ENCODE measurements around the gene FLNB. TPM values are rescaled to one million over a fixed set of nuclear protein-coding genes. Genes with fewer than 3 reads are reported as not detected.

FLNB gene
- total and polyA plus RNA-seq, 2 of the 8 experiments (the other 6 are each of a cell fraction or from before 2014, with no cell fraction given): 72.3 to 118 TPM

DNA sequence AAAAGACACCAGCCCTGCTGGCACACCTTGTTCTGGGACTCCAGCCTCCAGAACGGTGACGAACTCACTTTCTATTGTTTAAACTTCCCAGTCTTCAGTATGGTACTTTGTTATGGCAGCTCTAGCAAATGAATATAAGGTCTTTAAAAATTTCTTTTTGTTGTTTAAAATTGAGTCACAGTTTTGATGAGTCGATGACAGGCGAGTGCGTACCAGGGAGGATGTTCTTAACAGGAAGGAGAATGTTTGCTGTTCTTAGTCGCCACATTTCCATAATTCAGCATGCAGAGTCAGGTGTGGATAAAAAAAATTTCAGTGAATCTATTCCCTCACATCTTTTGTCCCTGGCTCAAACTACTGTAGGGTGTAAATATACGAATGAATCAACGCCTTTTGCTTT lies 190.1 kb downstream of the FLNB start:
- no peak overlapping the region for H2BK15ac ChIP-seq (ENCODE audit: low read length)
- no peaks in the 10 kb centered on the region for H3K79me2 ChIP-seq (ENCODE audit: control insufficient read depth in 1 of 2, insufficient read depth in 2 of 2, low read length in 2 of 2)
- no peak overlapping the region for H4K91ac ChIP-seq (replicated peaks; ENCODE audit: insufficient read length, low read length)

More for the DNA sequence above, 190.1 kb downstream of the FLNB start:
- no peak overlapping the region for H3K18ac ChIP-seq (ENCODE audit: extremely low read depth, low read length)
- POLR2A ChIA-PET (ENCODE audit: partially characterized antibody): no interaction called here
- no peak overlapping the region for H2BK5ac ChIP-seq (ENCODE audit: low read depth, low read length)
- no peaks in the 10 kb centered on the region for H3K9me3 ChIP-seq (ENCODE audit: insufficient read depth in 2 of 2, low read depth in 1 of 2, low read length in 1 of 2)
- no peak overlapping the region for H2AK5ac ChIP-seq (ENCODE audit: low read depth, low read length)
- H3K36me3 ChIP-seq (ENCODE audit: control insufficient read depth in 2 of 4, insufficient read depth in 4 of 4, low read length in 3 of 4): no peaks in the 10 kb centered on the region
- H3K23me2 ChIP-seq (ENCODE audit: low read depth, low read length): no peaks in the 10 kb centered on the region
- H3K4me2 ChIP-seq (ENCODE audit: insufficient read depth in 1 of 2, low read depth in 2 of 2, low read length in 2 of 2): no peak overlapping the region
- H2BK120ac ChIP-seq (replicated peaks; ENCODE audit: low read depth, low read length): no peak overlapping the region
- H2AFZ ChIP-seq (ENCODE audit: low read length): no peak overlapping the region
- FAIRE-seq (no peak), DNase-seq (ENCODE audit: low read depth in 1 of 2, low spot score in 2 of 2) (no peak)
- H3K23ac ChIP-seq (ENCODE audit: insufficient read length): no peak overlapping the region
- H2BK12ac ChIP-seq (ENCODE audit: low read depth, low read length): no peak overlapping the region
- H3K79me1 ChIP-seq (ENCODE audit: low read depth, low read length): no peaks in the 10 kb centered on the region
- H3K27ac ChIP-seq (ENCODE audit: low read depth, low read length): no peak overlapping the region
- H4K8ac ChIP-seq (ENCODE audit: extremely low read depth, insufficient read depth, low read length): no peak overlapping the region
- no peak overlapping the region for H3K56ac ChIP-seq (replicated peaks; ENCODE audit: insufficient read length, low read depth, low read length)
- WGBS, 2 experiments (ENCODE audit: extremely low coverage in 1 of 2, insufficient coverage in 1 of 2, insufficient read length in 1 of 2, insufficient replicate concordance in 2 of 2, low coverage in 1 of 2, low lambda C conversion rate in 2 of 2, missing lambda C conversion rate in 1 of 2): 88% methylated on average over 8 of the region's 8 CpGs; no CpG with 5 or more reads in 1 of the 2 experiments
- TF ChIP-seq RAD21 (IDR thresholded peaks at IDR 0.05 in 1 of 2, conservative IDR thresholded peaks at IDR 0.05 in 1 of 2; ENCODE audit: low read depth in 2 of 2, low read length in 2 of 2): no peak
- no peak for TF ChIP-seq SIRT6 (IDR thresholded peaks at IDR 0.05; ENCODE audit: low read length)
- no peak for TF ChIP-seq KDM4A (IDR thresholded peaks at IDR 0.05; ENCODE audit: low read depth, low read length, severe bottlenecking)
- TF ChIP-seq RFX5 (IDR thresholded peaks at IDR 0.05; ENCODE audit: borderline replicate concordance, low read depth, low read length): no peak
- TF ChIP-seq HDAC2 (IDR thresholded peaks at IDR 0.05; ENCODE audit: borderline replicate concordance in 1 of 2, low read depth in 2 of 2, low read length in 2 of 2): no peak
- no peaks in the 10 kb centered on the region for H4K20me1 ChIP-seq (replicated peaks in 1 of 2; ENCODE audit: control insufficient read depth in 1 of 2, insufficient read depth in 2 of 2, low read length in 2 of 2)
- CTCF ChIA-PET (ENCODE audit: partially characterized antibody): interaction anchor here (2.9 to 3.0 kb wide), 2 partner anchors 19 to 109 kb away, joined by 7 to 15 read pairs; no protein-coding TSS in a partner anchor
- no peak overlapping the region for H2BK20ac ChIP-seq (ENCODE audit: low read length)
- H4K5ac ChIP-seq (ENCODE audit: insufficient read length, low read depth, low read length): no peak overlapping the region
- no peak overlapping the region for H3K14ac ChIP-seq (ENCODE audit: insufficient read length)
- no peak overlapping the region for H3K4ac ChIP-seq (replicated peaks; ENCODE audit: insufficient read length, low read depth, low read length)
- H3K4me3 ChIP-seq (ENCODE audit: extremely low read depth in 1 of 4, insufficient read depth in 2 of 4, low read depth in 3 of 4, low read length in 4 of 4): no peak overlapping the region
- H3K27me3 ChIP-seq (replicated peaks in 1 of 4; ENCODE audit: control insufficient read depth in 3 of 4, extremely low read depth in 1 of 4, insufficient read depth in 3 of 4, low read length in 3 of 4): no peaks in the 10 kb centered on the region
- no peak overlapping the region for H3K9ac ChIP-seq (replicated peaks in 1 of 4; ENCODE audit: extremely low read depth in 1 of 4, low read depth in 3 of 4, low read length in 3 of 4)
- no peaks in the 10 kb centered on the region for H3K4me1 ChIP-seq (replicated peaks in 1 of 4; ENCODE audit: control insufficient read depth in 3 of 4, insufficient read depth in 4 of 4, low read length in 3 of 4)
